Parathyroid adenoma (tissue), 2 donors: ENCODE data around the gene WWOX.

ENCODE experiments used
- H2AFZ ChIP-seq: fragments of 300-600 bp; sonication (generic); one replicate; pipeline ENCODE4 v1.7.0; 2017; ENCODE audit warnings: antibody characterized with exemption, mild to moderate bottlenecking
- H3K27ac ChIP-seq: fragments of 300-600 bp; sonication (generic); one replicate; pipeline ENCODE4 v1.7.0; 2017
- H3K27me3 ChIP-seq: fragments of 300-600 bp; sonication (generic); one replicate; pipeline ENCODE4 v1.7.0; 2017; ENCODE audit warnings: low read length; ENCODE audit not compliant: control insufficient read depth, insufficient read depth
- H3K36me3 ChIP-seq: fragments of 300-600 bp; sonication (generic); one replicate; pipeline ENCODE4 v1.7.0; 2017; ENCODE audit warnings: low read length; ENCODE audit not compliant: control insufficient read depth, insufficient read depth
- H3K4me1 ChIP-seq: fragments of 300-600 bp; sonication (generic); one replicate; pipeline ENCODE4 v1.7.0; 2017; ENCODE audit warnings: control low read depth
- H3K4me2 ChIP-seq: fragments of 300-600 bp; sonication (generic); one replicate; pipeline ENCODE4 v1.7.0; 2017; ENCODE audit warnings: low read length
- H3K4me3 ChIP-seq: fragments of 300-600 bp; sonication (generic); one replicate; pipeline ENCODE4 v1.7.0; 2017; ENCODE audit warnings: low read depth, low read length
- H3K79me2 ChIP-seq: fragments of 300-600 bp; sonication (generic); one replicate; pipeline ENCODE4 v1.7.0; 2017; ENCODE audit warnings: control low read depth
- H3K9ac ChIP-seq: fragments of 300-600 bp; sonication (generic); one replicate; pipeline ENCODE4 v1.7.0; 2017; ENCODE audit warnings: mild to moderate bottlenecking
- H3K9me3 ChIP-seq: fragments of 300-600 bp; sonication (generic); one replicate; pipeline ENCODE4 v1.7.0; 2017; ENCODE audit warnings: low read length; ENCODE audit not compliant: control insufficient read depth
- TF ChIP-seq, protein P1 (sequence below): fragments of 300-600 bp; sonication (generic); IDR thresholded peaks from one replicate; pipeline ENCODE4 v1.7.0; 2017; ENCODE audit warnings: antibody characterized with exemption, mild to moderate bottlenecking
- donor health status: primary hyperparathyroidism.

WWOX gene

DNA sequence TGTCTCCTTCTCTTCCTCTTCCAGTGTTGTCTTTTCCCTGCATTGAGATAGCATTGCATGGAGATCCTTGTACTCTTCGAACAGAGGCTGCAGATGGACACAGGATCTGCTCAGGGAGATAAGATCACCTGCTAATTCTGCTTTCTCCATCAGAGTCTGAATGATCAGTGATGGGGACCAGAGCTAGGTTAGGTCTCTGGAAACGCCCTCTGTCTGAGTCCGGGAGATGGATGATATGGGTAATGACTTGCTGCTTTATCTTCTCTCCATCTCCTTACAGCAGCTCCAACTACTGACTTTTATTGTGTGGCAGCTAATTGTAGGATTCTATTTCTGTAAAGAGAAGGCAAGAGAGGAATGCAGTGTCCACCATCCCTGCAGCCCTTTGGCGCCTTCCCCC is 435.6 kb downstream of the WWOX start:
- Histone ChIP-seq H3K36me3 (no peaks in the 10 kb centered on the region), H3K9ac (no peak overlapping the region), H3K27ac (no peak overlapping the region), H3K9me3 (no peaks in the 10 kb centered on the region), H3K4me1 (no peaks in the 10 kb centered on the region), H2AFZ (no peak overlapping the region), H3K4me3 (no peak overlapping the region), H3K27me3 (no peaks in the 10 kb centered on the region), H3K4me2 (no peak overlapping the region), H3K79me2 (peaks cover 6% of the 10 kb centered on the region)
- TF ChIP-seq, protein P1, sequence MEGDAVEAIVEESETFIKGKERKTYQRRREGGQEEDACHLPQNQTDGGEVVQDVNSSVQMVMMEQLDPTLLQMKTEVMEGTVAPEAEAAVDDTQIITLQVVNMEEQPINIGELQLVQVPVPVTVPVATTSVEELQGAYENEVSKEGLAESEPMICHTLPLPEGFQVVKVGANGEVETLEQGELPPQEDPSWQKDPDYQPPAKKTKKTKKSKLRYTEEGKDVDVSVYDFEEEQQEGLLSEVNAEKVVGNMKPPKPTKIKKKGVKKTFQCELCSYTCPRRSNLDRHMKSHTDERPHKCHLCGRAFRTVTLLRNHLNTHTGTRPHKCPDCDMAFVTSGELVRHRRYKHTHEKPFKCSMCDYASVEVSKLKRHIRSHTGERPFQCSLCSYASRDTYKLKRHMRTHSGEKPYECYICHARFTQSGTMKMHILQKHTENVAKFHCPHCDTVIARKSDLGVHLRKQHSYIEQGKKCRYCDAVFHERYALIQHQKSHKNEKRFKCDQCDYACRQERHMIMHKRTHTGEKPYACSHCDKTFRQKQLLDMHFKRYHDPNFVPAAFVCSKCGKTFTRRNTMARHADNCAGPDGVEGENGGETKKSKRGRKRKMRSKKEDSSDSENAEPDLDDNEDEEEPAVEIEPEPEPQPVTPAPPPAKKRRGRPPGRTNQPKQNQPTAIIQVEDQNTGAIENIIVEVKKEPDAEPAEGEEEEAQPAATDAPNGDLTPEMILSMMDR, result no peak

DNA sequence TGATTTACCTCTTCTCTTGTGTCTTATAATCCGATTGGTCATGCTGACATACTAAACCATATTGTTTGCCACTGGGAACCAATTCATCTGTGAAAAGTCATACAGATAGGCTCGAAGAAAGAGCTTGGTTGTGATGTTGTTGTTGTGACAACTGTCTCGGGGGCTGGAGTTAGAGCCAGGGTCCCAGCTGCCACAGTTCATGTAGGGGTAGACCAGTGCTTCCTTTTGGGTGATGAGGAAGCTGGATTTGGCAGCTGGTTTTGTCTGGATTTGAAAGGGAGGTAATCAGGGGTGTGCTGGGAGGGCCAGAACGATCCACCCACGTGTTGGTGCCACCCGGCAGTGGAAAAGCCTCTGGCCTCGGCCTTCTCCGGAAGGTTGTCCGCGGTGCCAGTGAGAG is 438.1 kb downstream of the WWOX start:
- TF ChIP-seq, protein P1, result no peak
- H3K27ac ChIP-seq, result no peak overlapping the region
- H3K27me3 ChIP-seq, result no peaks in the 10 kb centered on the region
- no peaks in the 10 kb centered on the region for H3K9me3 ChIP-seq
- H3K4me1 ChIP-seq, result no peaks in the 10 kb centered on the region
- H2AFZ ChIP-seq, result no peak overlapping the region
- no peak overlapping the region for H3K4me3 ChIP-seq
- H3K36me3 ChIP-seq, result no peaks in the 10 kb centered on the region
- no peak overlapping the region for H3K4me2 ChIP-seq
- no peak overlapping the region for H3K9ac ChIP-seq
- H3K79me2 ChIP-seq, result peaks cover 3% of the 10 kb centered on the region

- Histone ChIP-seq H3K4me3 (no peak overlapping the region), H3K27ac (no peak overlapping the region), H3K4me1 (no peaks in the 10 kb centered on the region), H3K9me3 (no peaks in the 10 kb centered on the region), H3K27me3 (no peaks in the 10 kb centered on the region), H3K79me2 (peaks cover 3% of the 10 kb centered on the region), H3K36me3 (no peaks in the 10 kb centered on the region), H3K4me2 (no peak overlapping the region), H2AFZ (no peak overlapping the region), H3K9ac (no peak overlapping the region)
- TF ChIP-seq, protein P1, result no peak
These were observed 438.8 kb downstream of the WWOX start for GRCh38 chr16:78538292-78538691.

GRCh38 chr16:78538919-78539318 is 439.5 kb downstream of the WWOX start:
- H3K9me3 ChIP-seq, result no peaks in the 10 kb centered on the region
- H2AFZ ChIP-seq, result no peak overlapping the region
- H3K36me3 ChIP-seq, result no peaks in the 10 kb centered on the region
- H3K27me3 ChIP-seq, result no peaks in the 10 kb centered on the region
- no peaks in the 10 kb centered on the region for H3K4me1 ChIP-seq
- peaks cover under 1% of the 10 kb centered on the region for H3K79me2 ChIP-seq
- no peak overlapping the region for H3K27ac ChIP-seq
- no peak overlapping the region for H3K4me3 ChIP-seq
- no peak overlapping the region for H3K9ac ChIP-seq
- TF ChIP-seq, protein P1, result no peak
- H3K4me2 ChIP-seq, result no peak overlapping the region

DNA sequence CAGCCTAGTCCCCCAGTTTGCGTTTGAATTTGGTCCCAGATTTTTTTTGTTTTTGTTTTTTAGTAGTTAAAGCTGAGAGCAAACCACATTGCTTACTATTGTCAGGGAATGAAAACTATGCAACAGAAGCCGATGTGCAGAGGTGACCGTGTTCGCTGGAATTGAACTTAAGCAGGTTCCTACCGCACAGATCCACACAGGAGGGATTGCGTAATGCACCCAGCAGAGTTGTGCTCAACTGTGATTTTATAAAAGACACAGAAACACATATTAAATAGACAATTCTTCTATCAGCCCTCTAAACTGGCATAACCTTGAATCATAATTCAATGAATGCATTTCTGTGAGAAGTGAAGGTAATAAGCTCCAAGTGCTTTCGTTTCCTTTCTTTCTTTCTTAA is 443.0 kb downstream of the WWOX start:
- no peak overlapping the region for H3K4me2 ChIP-seq
- TF ChIP-seq, protein P1, result no peak
- H3K79me2 ChIP-seq, result no peaks in the 10 kb centered on the region
- H3K36me3 ChIP-seq, result no peaks in the 10 kb centered on the region
- H3K4me3 ChIP-seq, result no peak overlapping the region
- no peaks in the 10 kb centered on the region for H3K27me3 ChIP-seq
- no peaks in the 10 kb centered on the region for H3K9me3 ChIP-seq
- H3K27ac ChIP-seq, result no peak overlapping the region
- no peak overlapping the region for H3K9ac ChIP-seq
- no peak overlapping the region for H2AFZ ChIP-seq
- no peaks in the 10 kb centered on the region for H3K4me1 ChIP-seq
